ENCODE measurements around the gene NOL8.

Gene NOL8

GRCh38 chr9:92315456-92315855 is 9.7 kb downstream of the NOL8 start:
- DNase-seq = no peak
- in situ Hi-C loops (cut with HindIII; ENCODE audit: low pct_ligation_motif_present, low pct_unique_long_range_greater_than_20kb, low sequenced_read_pairs) = no loop called here

DNA sequence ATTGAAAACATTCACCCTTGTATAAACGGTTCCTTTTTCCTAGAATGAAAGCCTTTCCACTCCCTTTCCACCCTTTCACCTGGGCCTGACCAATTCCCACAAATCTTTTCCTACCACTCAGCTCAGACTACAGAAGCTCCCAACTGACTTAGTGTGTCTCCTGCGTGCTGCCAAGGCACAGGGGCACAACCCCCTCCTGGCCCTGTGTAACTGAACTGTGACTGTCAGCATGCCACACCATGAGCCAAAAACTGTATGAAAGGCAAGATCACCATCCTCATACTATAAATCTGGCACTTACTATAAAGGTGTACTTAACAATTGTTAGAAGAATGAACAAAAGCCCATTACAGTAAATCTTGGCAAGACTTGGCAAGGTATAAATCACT is 11.5 kb downstream of the NOL8 start:
- in situ Hi-C loops (cut with HindIII; ENCODE audit: low pct_ligation_motif_present, low pct_unique_long_range_greater_than_20kb, low sequenced_read_pairs) = no loop called here

DNA sequence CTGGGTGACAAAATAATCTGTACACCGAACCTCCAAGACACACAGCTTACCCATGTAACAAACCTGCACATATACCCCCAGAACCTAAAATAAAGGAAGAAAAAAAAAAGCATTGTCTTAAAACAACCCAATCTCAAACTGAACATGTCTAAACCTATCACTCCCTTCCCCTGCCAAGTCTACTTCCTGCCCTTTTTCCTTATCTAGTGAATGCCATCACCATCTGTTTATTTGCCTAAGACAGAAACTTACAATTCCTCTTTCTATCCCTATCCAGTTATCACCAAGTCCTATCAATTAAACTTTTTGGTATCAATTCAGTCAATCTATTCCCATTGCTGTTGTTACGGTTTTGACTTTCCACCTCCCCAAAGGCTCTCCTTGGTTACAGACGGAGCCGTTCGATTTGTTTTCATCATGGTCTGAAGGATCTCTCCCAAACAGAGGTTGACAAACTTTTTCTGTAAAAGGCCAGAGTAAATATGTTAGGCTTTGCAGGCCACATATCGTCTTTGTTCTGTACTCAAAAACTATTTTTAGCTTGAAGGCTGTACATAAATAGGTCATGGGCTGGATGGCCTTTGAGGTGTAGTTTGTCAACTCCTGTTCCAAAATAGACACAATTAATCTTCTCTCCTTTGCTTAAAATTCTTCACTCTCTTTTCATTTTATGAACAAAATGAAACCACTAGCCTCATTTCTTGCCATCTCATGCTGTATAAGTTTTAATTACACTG is 12.1 kb downstream of the NOL8 start:
- no peak for DNase-seq
- in situ Hi-C loops (cut with HindIII; ENCODE audit: low pct_ligation_motif_present, low pct_unique_long_range_greater_than_20kb, low sequenced_read_pairs) = no loop called here

More for the DNA sequence above, 11.5 kb downstream of the NOL8 start:
- DNase-seq = no peak

DNA sequence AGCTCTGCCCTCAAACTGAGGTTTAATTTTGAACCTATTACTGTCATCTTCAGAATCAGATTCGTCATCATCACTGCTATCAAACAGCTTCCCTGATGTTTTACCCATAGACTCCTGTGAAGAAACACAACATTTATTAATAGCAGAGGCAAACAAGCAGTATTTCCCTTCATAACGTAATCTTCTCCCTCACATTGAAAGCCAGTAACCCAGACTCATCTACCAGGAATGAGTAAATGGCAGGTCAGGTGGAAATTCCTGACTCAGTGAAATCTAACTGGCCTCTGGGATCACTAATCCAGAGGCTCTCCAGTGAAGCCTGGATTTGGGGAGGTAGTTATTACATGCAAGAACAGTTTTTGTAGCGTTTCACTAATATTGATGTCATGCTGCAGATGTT is 14.6 kb downstream of the NOL8 start:
- in situ Hi-C loops (cut with HindIII; ENCODE audit: low pct_ligation_motif_present, low pct_unique_long_range_greater_than_20kb, low sequenced_read_pairs) = no loop called here
- DNase-seq = peak; percentile 10

GRCh38 chr9:92308893-92309292 is 16.3 kb downstream of the NOL8 start:
- in situ Hi-C loops (cut with HindIII; ENCODE audit: low pct_ligation_motif_present, low pct_unique_long_range_greater_than_20kb, low sequenced_read_pairs) = no loop called here
- DNase-seq = no peak

DNA sequence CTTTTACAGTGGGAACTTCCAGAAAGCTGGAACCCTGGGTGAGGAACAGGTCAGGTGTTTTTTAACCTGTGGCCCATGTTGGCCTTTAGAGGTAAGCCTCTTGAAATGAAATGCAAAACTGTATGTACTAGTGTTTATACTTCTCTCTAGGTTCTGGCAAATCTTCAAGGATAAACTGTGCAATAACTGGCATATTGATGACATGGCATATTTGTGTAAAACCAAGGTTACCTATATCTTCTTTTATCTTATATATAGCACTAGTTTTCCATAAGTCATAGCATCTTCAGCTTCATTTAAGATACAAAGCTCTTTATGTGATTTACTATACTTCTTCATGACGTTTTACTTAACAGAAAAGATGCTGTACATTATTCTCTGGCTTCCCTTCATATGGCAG is 24.2 kb downstream of the NOL8 start:
- DNase-seq = no peak
- in situ Hi-C loops (cut with HindIII; ENCODE audit: low pct_ligation_motif_present, low pct_unique_long_range_greater_than_20kb, low sequenced_read_pairs) = no loop called here

- in situ Hi-C loops (cut with HindIII; ENCODE audit: low pct_ligation_motif_present, low pct_unique_long_range_greater_than_20kb, low sequenced_read_pairs) = no loop called here
- peak; percentile 49 for DNase-seq
Observed at GRCh38 chr9:92299116-92299515, 26.0 kb downstream of the NOL8 start.

- in situ Hi-C loops (cut with HindIII; ENCODE audit: low pct_ligation_motif_present, low pct_unique_long_range_greater_than_20kb, low sequenced_read_pairs) = no loop called here
- DNase-seq = no peak
Observed at GRCh38 chr9:92298036-92298435, 27.1 kb downstream of the NOL8 start.

DNA sequence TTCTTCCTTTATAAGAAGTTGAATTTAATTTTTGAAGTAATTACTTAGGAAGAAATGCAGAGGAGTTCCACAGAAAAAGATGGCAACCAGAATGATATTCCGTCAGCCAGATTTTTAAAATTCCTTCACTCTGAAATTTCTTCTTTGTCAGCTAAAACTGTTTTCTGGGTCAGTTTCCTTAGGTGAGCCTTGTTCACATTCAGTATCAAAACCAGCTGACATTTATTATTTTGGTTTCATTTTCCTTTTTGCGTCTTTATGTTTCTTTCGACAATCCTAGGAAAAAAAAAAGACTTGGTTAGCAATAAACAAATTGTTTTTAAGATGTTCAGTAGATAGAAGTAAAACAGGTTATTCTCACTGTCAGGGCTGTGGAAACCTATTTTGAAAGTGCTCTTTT is 27.5 kb downstream of the NOL8 start:
- DNase-seq = no peak
- in situ Hi-C loops (cut with HindIII; ENCODE audit: low pct_ligation_motif_present, low pct_unique_long_range_greater_than_20kb, low sequenced_read_pairs) = no loop called here

DNA sequence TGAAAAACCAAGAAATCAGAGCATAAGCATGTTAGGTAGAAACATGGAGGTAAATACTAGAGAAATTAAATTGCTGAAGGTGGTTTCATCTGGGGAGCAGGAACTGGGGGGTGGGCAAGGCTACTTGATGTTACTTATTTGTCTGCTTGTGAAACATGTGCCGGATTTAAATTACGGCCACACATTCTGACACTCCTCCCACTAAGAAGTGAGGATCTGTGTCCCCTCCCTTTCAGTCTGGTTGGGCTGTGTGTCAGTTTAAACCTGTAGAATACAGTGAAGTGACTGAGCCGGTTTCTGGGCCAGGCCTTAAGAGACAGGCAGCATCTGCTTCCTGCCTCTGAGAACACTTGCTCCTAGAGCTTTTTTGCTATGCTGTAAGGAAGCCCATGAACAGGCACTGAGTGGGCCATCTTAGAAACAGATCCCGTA is 29.3 kb downstream of the NOL8 start:
- no peak for DNase-seq
- in situ Hi-C loops (cut with HindIII; ENCODE audit: low pct_ligation_motif_present, low pct_unique_long_range_greater_than_20kb, low sequenced_read_pairs) = no loop called here

DNA sequence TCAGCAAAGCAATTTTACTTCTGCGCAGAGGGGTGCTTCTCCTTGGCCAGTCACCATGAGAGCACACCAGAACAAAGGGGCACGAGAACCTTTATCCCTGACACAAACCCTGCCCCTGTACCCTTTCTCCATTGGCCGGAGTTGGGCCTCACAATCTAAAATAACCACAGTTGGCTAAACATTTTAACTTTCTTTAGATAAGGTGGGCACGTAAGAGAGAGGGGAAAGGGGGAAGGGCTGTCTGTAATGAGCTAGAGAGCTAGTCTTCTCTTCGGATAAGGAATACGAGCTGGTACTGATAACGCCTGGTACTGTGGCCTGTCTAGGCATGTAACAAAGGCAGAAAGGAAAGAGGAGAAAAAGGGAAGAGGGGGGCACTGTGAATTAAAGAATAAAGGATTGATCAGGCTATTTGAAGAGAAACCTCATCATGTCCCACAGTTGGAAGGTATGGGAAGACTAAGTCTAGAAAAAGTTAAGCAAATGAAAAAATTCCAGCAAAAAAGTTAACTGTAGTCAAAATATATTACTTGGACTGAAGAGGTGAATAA is 29.8 kb downstream of the NOL8 start:
- in situ Hi-C loops (cut with HindIII; ENCODE audit: low pct_ligation_motif_present, low pct_unique_long_range_greater_than_20kb, low sequenced_read_pairs) = no loop called here
- DNase-seq = no peak

DNA sequence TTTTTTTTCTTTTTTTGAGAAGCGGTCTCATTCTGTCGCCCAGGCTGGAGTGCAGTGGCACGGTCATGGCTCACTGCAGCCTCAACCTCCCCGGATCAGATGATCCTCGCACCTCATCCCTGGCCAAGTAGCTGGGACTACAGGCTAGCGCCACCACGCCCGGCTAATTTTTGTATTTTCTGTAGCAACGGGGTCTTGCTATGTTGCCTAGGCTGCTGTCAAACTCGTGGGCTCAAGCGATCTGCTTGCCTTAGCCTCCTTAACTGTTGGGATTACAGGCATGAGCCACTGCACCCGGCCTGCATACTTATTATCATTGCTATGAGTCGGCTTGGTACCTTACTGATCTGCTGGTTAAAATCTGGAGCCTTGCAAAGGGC is 30.9 kb downstream of the NOL8 start:
- peak; percentile 28 for DNase-seq
- in situ Hi-C loops (cut with HindIII; ENCODE audit: low pct_ligation_motif_present, low pct_unique_long_range_greater_than_20kb, low sequenced_read_pairs) = no loop called here

DNA sequence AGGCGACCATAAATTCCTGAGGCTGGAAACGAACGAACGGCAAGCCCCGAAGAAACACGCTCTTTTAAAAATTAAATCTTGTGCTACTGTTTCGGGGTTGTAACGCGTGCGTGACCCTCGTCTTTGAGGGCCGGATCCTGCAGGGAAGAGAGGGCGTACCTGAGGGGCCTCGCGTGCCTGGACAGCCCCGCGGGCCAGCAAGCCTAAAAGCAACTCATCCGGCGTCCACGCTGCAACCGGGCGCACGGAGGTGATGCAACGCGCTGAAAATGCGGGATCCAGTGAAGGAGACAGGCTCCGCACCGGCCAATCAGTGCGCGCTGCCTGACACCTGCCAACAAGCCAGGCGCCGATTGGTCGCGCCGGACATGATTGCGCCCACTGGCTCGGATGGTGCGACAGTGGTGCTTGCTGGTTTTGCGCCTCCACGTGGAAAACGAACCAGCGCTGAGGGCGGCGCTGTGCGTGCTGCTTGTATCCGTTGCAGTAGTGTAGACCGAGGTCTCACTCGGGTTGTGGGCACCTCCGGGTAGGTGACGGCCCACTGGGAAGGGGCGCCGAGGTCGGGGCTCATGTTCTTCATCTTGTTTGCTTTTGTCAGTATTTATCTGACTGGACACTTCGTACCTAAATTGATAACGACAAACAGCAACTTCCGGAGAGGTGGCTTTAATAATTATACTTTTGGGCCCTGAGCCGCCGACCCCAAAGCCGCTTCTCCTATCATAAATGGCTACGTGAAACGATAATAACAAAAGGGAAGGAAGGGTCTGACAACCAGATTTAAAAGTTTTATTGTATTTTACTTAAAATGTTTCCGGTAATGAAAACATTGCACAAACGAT is 31.5 kb downstream of the NOL8 start, which contains the start of gene IARS1:
Gene IARS1 (minus strand): TSS at position 246 of the 845 bp plus-strand sequence. CDS start 4,278 bp downstream, outside the sequence.
- in situ Hi-C loops (cut with HindIII; ENCODE audit: low pct_ligation_motif_present, low pct_unique_long_range_greater_than_20kb, low sequenced_read_pairs) = no loop called here
- DNase-seq = peak; percentile 96

DNA sequence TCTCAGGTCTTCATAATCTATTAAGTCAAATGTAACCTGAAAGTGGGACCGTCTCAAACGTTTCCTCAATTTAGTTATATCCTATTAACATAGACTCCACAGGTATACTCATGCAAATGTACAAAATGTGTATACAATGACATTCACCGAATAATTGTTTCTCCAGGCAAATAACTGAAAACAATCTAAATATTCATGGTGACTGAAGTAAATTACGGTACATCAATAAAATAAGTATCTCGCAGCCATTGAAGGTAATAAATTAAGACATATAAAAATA is 32.1 kb downstream of the NOL8 start:
- in situ Hi-C loops (cut with HindIII; ENCODE audit: low pct_ligation_motif_present, low pct_unique_long_range_greater_than_20kb, low sequenced_read_pairs) = no loop called here
- no peak for DNase-seq

DNA sequence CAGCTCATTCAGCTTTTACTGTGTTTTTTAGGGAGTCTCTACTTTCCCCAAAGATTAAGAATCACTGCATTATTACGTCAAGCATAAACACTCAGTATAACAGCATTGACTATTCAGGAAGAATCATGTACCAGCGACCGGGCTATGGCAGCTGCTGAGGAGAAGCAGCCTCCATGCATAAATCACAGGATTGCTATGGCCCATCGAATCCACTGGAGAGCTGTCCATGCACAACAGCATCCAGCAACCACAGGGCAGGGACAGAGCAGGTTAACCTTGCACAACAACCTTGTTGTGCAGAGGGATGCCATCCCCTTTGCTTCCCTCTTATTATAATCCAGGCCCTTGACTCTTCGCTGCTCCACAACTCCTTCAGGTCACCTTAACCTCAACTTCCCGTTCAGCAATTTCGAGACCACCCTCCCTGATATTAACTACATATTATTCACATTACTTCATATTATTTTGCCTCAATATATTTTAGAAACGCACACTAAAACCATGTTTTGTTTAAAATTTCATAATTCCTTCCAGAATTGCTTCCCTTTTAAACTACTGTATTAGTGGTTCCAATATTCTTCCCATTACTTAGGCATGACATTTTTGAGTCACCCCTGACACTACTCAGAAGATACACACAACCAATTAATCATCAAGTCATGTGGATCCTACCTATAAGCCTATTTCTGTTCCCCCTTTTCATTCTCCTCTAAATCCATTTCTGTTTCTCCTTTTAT is 32.6 kb downstream of the NOL8 start:
- DNase-seq = peak; percentile 33
- in situ Hi-C loops (cut with HindIII; ENCODE audit: low pct_ligation_motif_present, low pct_unique_long_range_greater_than_20kb, low sequenced_read_pairs) = no loop called here

DNA sequence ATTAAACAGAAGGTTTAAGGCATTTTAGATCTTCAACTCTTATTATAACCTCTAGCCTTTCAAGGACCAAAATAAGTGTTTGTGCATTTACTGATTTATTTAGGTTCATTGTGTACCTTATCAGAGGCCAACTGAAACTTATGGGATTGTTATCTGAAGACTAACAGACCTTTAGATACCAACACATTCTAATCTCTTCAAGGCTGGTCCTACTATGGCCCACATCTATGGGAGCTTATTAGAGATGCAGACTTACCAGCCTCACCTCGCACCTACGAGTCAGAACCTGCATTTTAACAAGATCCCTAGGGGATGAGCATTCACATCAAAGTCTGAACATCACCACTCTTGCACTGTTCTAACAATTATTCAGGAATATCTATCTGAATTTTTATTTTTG is 33.6 kb downstream of the NOL8 start:
- in situ Hi-C loops (cut with HindIII; ENCODE audit: low pct_ligation_motif_present, low pct_unique_long_range_greater_than_20kb, low sequenced_read_pairs) = no loop called here
- DNase-seq = no peak

GRCh38 chr9:92290785-92291429 is 34.2 kb downstream of the NOL8 start:
- DNase-seq = no peak
- in situ Hi-C loops (cut with HindIII; ENCODE audit: low pct_ligation_motif_present, low pct_unique_long_range_greater_than_20kb, low sequenced_read_pairs) = no loop called here

GRCh38 chr9:92289708-92290390 is 35.3 kb downstream of the NOL8 start:
- in situ Hi-C loops (cut with HindIII; ENCODE audit: low pct_ligation_motif_present, low pct_unique_long_range_greater_than_20kb, low sequenced_read_pairs) = no loop called here
- DNase-seq = no peak

All from ACHN (cell line).